Measurements from ENCODE around the gene MSI2. TPM values are rescaled to one million over a fixed set of nuclear protein-coding genes. Genes with fewer than 3 reads are reported as not detected.
A peak's percentile ranks its signal among the peaks of the same experiment; 100 is the strongest.

The MSI2 gene
- total and polyA plus RNA-seq, 7 experiments from 2014 or later: 3.3 to 169 (median 125) TPM

GRCh38 chr17:57379237-57379894 is 123.0 kb downstream of the MSI2 start:
- Mint-ChIP-seq H3K27ac (peak overlapping the region in 6 of 9 donors; percentile 13 to 58 (median 30)), H3K27me3 (no peaks in the 10 kb centered on the region), H3K36me3 (peaks cover 8 to 54% (median 48%) of the 10 kb centered on the region in 5 donors), H3K4me3 (peak overlapping the region in 3 of 10 donors; percentile 11 to 27 (median 15)), H3K9me3 (peaks cover 0 to 22% (median 10%) of the 10 kb centered on the region in 11 donors), H3K4me1 (peaks cover 20 to 38% (median 27%) of the 10 kb centered on the region in 7 donors)
- peaks cover 0 to 5% (median 0%) of the 10 kb centered on the region in 3 experiments for H3K9me3 ChIP-seq (ENCODE audit: control insufficient read depth in 2 of 3, low read length in 3 of 3)
- ChIA-PET CTCF (no interaction called here), POLR2A (no interaction called here)
- no peak overlapping the region for H3K27ac ChIP-seq (ENCODE audit: low read depth, low read length)
- no peaks in the 10 kb centered on the region for H3K36me3 ChIP-seq (ENCODE audit: control insufficient read depth in 2 of 3, insufficient read depth in 3 of 3, low read length in 3 of 3)
- no peak overlapping the region for H3K4me3 ChIP-seq (ENCODE audit: low read length)
- H3K27me3 ChIP-seq (ENCODE audit: control insufficient read depth in 2 of 2, insufficient read depth in 2 of 2, low read length in 2 of 2): no peaks in the 10 kb centered on the region
- ATAC-seq: peak; percentile 32
- DNase-seq: no peak
- intact Hi-C loops (cut with micrococcal nuclease): no loop called here
- H3K4me1 ChIP-seq (ENCODE audit: control insufficient read depth in 2 of 2, insufficient read depth in 2 of 2, low read length in 2 of 2): no peaks in the 10 kb centered on the region

GRCh38 chr17:57379895-57380434 is 123.6 kb downstream of the MSI2 start:
- Histone ChIP-seq H3K4me1 (ENCODE audit: control insufficient read depth in 2 of 2, insufficient read depth in 2 of 2, low read length in 2 of 2) (no peaks in the 10 kb centered on the region), H3K27ac (ENCODE audit: low read depth, low read length) (no peak overlapping the region), H3K36me3 (ENCODE audit: control insufficient read depth in 2 of 3, insufficient read depth in 3 of 3, low read length in 3 of 3) (no peaks in the 10 kb centered on the region), H3K4me3 (ENCODE audit: low read length) (no peak overlapping the region), H3K9me3 (ENCODE audit: control insufficient read depth in 2 of 3, low read length in 3 of 3) (peaks cover 0 to 5% (median 0%) of the 10 kb centered on the region in 3 experiments), H3K27me3 (ENCODE audit: control insufficient read depth in 2 of 2, insufficient read depth in 2 of 2, low read length in 2 of 2) (no peaks in the 10 kb centered on the region)
- POLR2A ChIA-PET: no interaction called here
- peaks cover 12 to 57% (median 51%) of the 10 kb centered on the region in 5 donors for H3K36me3 Mint-ChIP-seq
- H3K4me1 Mint-ChIP-seq: peaks cover 18 to 35% (median 27%) of the 10 kb centered on the region in 7 donors
- peak overlapping the region in 3 of 9 donors; percentile 16 to 58 (median 19) for H3K27ac Mint-ChIP-seq
- H3K4me3 Mint-ChIP-seq: no peak overlapping the region
- no peak for DNase-seq
- no peak for ATAC-seq
- CTCF ChIA-PET: no interaction called here
- intact Hi-C loops (cut with micrococcal nuclease): loop anchor here in 1 of 2 donors (1.0 kb wide), 1 partner anchor 65 kb away; no protein-coding TSS in a partner anchor
- H3K9me3 Mint-ChIP-seq: peaks cover 1 to 28% (median 13%) of the 10 kb centered on the region in 11 donors
- H3K27me3 Mint-ChIP-seq: no peaks in the 10 kb centered on the region

- ChIA-PET CTCF (no interaction called here), POLR2A (no interaction called here)
- H3K9me3 Mint-ChIP-seq: peaks cover 9 to 43% (median 19%) of the 10 kb centered on the region in 11 donors
- ATAC-seq (no peak), DNase-seq (no peak)
- Histone ChIP-seq H3K9me3 (ENCODE audit: control insufficient read depth in 2 of 3, low read length in 3 of 3) (peaks cover 0 to 16% (median 0%) of the 10 kb centered on the region in 3 experiments), H3K36me3 (ENCODE audit: control insufficient read depth in 2 of 3, insufficient read depth in 3 of 3, low read length in 3 of 3) (no peaks in the 10 kb centered on the region), H3K4me3 (ENCODE audit: low read length) (no peak overlapping the region), H3K27me3 (ENCODE audit: control insufficient read depth in 2 of 2, insufficient read depth in 2 of 2, low read length in 2 of 2) (no peaks in the 10 kb centered on the region), H3K4me1 (ENCODE audit: control insufficient read depth in 2 of 2, insufficient read depth in 2 of 2, low read length in 2 of 2) (no peaks in the 10 kb centered on the region), H3K27ac (ENCODE audit: low read depth, low read length) (no peak overlapping the region)
- H3K4me1 Mint-ChIP-seq: peaks cover 17 to 26% (median 23%) of the 10 kb centered on the region in 7 donors
- H3K4me3 Mint-ChIP-seq: no peak overlapping the region
- H3K27ac Mint-ChIP-seq: peak overlapping the region in 1 of 9 donors; percentile 46
- no peaks in the 10 kb centered on the region for H3K27me3 Mint-ChIP-seq
- H3K36me3 Mint-ChIP-seq: peaks cover 20 to 58% (median 52%) of the 10 kb centered on the region in 5 donors
- intact Hi-C loops (cut with micrococcal nuclease): no loop called here
Observed at GRCh38 chr17:57381498-57381897, 125.2 kb downstream of the MSI2 start.

- no peak for ATAC-seq
- peaks cover 0 to 6% (median 0%) of the 10 kb centered on the region in 3 experiments for H3K36me3 ChIP-seq (ENCODE audit: control insufficient read depth in 2 of 3, insufficient read depth in 3 of 3, low read length in 3 of 3)
- Mint-ChIP-seq H3K36me3 (peaks cover 27 to 83% (median 74%) of the 10 kb centered on the region in 5 donors), H3K4me3 (no peak overlapping the region), H3K4me1 (peaks cover 8 to 24% (median 14%) of the 10 kb centered on the region in 7 donors), H3K27ac (no peak overlapping the region), H3K27me3 (no peaks in the 10 kb centered on the region), H3K9me3 (peaks cover 9 to 60% (median 31%) of the 10 kb centered on the region in 11 donors)
- H3K27me3 ChIP-seq (ENCODE audit: control insufficient read depth in 2 of 2, insufficient read depth in 2 of 2, low read length in 2 of 2): no peaks in the 10 kb centered on the region
- no peak overlapping the region for H3K4me3 ChIP-seq (ENCODE audit: low read length)
- H3K27ac ChIP-seq (ENCODE audit: low read depth, low read length): no peak overlapping the region
- H3K9me3 ChIP-seq (ENCODE audit: control insufficient read depth in 2 of 3, low read length in 3 of 3): peaks cover 4 to 30% (median 7%) of the 10 kb centered on the region in 3 experiments
- intact Hi-C loops (cut with micrococcal nuclease): no loop called here
- no peak for DNase-seq
- ChIA-PET CTCF (no interaction called here), POLR2A (no interaction called here)
- H3K4me1 ChIP-seq (ENCODE audit: control insufficient read depth in 2 of 2, insufficient read depth in 2 of 2, low read length in 2 of 2): no peaks in the 10 kb centered on the region
Observed at GRCh38 chr17:57384219-57384618, 127.9 kb downstream of the MSI2 start.

DNA sequence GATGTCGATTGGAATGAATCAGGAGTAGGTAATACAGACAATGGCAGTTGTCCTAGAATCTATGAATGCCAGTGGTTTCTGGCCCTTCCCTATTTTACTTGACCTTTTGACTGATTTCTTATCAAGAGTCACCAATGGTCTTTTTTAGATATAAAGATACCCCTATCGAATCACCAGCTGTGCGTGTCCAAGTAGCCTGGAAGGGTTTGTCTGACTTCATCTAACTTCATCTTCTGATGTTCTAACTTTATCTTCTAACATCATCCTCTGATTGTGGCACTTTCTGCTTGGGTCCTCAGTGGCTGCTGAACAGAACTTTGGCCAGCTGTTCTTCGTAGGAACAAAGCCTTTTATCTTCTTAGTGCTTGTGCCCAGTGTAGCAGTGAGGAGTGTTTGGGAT is 129.7 kb downstream of the MSI2 start:
- H3K4me3 Mint-ChIP-seq: no peak overlapping the region
- Histone ChIP-seq H3K9me3 (ENCODE audit: control insufficient read depth in 2 of 3, low read length in 3 of 3) (peaks cover 4 to 30% (median 7%) of the 10 kb centered on the region in 3 experiments), H3K27ac (ENCODE audit: low read depth, low read length) (no peak overlapping the region), H3K4me3 (ENCODE audit: low read length) (no peak overlapping the region), H3K4me1 (ENCODE audit: control insufficient read depth in 2 of 2, insufficient read depth in 2 of 2, low read length in 2 of 2) (no peaks in the 10 kb centered on the region), H3K27me3 (ENCODE audit: control insufficient read depth in 2 of 2, insufficient read depth in 2 of 2, low read length in 2 of 2) (no peaks in the 10 kb centered on the region), H3K36me3 (ENCODE audit: control insufficient read depth in 2 of 3, insufficient read depth in 3 of 3, low read length in 3 of 3) (peaks cover 0 to 6% (median 0%) of the 10 kb centered on the region in 3 experiments)
- peaks cover 29 to 90% (median 77%) of the 10 kb centered on the region in 5 donors for H3K36me3 Mint-ChIP-seq
- peaks cover 9 to 68% (median 38%) of the 10 kb centered on the region in 11 donors for H3K9me3 Mint-ChIP-seq
- intact Hi-C loops (cut with micrococcal nuclease): no loop called here
- ChIA-PET CTCF (no interaction called here), POLR2A (no interaction called here)
- DNase-seq (no peak), ATAC-seq (no peak)
- H3K4me1 Mint-ChIP-seq: peaks cover 0 to 23% (median 7%) of the 10 kb centered on the region in 7 donors
- H3K27ac Mint-ChIP-seq: no peak overlapping the region
- no peaks in the 10 kb centered on the region for H3K27me3 Mint-ChIP-seq

GRCh38 chr17:57387575-57387974 is 131.3 kb downstream of the MSI2 start:
- H3K36me3 Mint-ChIP-seq: peaks cover 24 to 90% (median 76%) of the 10 kb centered on the region in 5 donors
- H3K27ac ChIP-seq (ENCODE audit: low read depth, low read length): no peak overlapping the region
- peaks cover 8 to 75% (median 42%) of the 10 kb centered on the region in 11 donors for H3K9me3 Mint-ChIP-seq
- ChIA-PET POLR2A (no interaction called here), CTCF (no interaction called here)
- H3K4me3 Mint-ChIP-seq: no peak overlapping the region
- H3K27me3 Mint-ChIP-seq: no peaks in the 10 kb centered on the region
- H3K27ac Mint-ChIP-seq: no peak overlapping the region
- peaks cover 0 to 13% (median 0%) of the 10 kb centered on the region in 3 experiments for H3K36me3 ChIP-seq (ENCODE audit: control insufficient read depth in 2 of 3, insufficient read depth in 3 of 3, low read length in 3 of 3)
- DNase-seq: no peak
- H3K27me3 ChIP-seq (ENCODE audit: control insufficient read depth in 2 of 2, insufficient read depth in 2 of 2, low read length in 2 of 2): no peaks in the 10 kb centered on the region
- H3K9me3 ChIP-seq (ENCODE audit: control insufficient read depth in 2 of 3, low read length in 3 of 3): peaks cover 4 to 36% (median 7%) of the 10 kb centered on the region in 3 experiments
- no peak overlapping the region for H3K4me3 ChIP-seq (ENCODE audit: low read length)
- no peak for ATAC-seq
- no peaks in the 10 kb centered on the region for H3K4me1 ChIP-seq (ENCODE audit: control insufficient read depth in 2 of 2, insufficient read depth in 2 of 2, low read length in 2 of 2)
- intact Hi-C loops (cut with micrococcal nuclease): no loop called here
- H3K4me1 Mint-ChIP-seq: peaks cover 0 to 13% (median 7%) of the 10 kb centered on the region in 7 donors

Measured in naive thymus-derived CD4-positive, alpha-beta T cell (primary cell).